Epithelial cell of proximal tubule (primary cell): ENCODE measurements around the gene MARCHF10. TPM values are rescaled to one million over a fixed set of nuclear protein-coding genes. Genes with fewer than 3 reads are reported as not detected.

ENCODE experiments used
- DNase-seq: peaks from one replicate; pipeline ENCODE4 v3.0.0-alpha.2; 2011; ENCODE audit warnings: low read depth
- H3K4me3 ChIP-seq: 2 replicates; pipeline ENCODE4 v1.5.1; 2011; ENCODE audit warnings: low read depth, mild to moderate bottlenecking, low read length
- CTCF ChIP-seq: conservative IDR thresholded peaks from 2 replicates; pipeline ENCODE4 v1.5.1; 2012; ENCODE audit warnings: low read depth, mild to moderate bottlenecking, low read length
- total RNA-seq: library from RNA; depleted of rRNA; stranded (reverse); fragments of >200 nt; gene quantifications from 2 replicates; pipeline ENCODE4 v1.2.3, GENCODE V29; 2015

MARCHF10 gene
- total RNA-seq, 1 donor from 2014 or later, result 4.8 TPM

GRCh38 chr17:62668091-62668804 lies 139.9 kb downstream of the MARCHF10 start:
- no peak for DNase-seq
- no peak for TF ChIP-seq CTCF
- no peak overlapping the region for H3K4me3 ChIP-seq

DNA sequence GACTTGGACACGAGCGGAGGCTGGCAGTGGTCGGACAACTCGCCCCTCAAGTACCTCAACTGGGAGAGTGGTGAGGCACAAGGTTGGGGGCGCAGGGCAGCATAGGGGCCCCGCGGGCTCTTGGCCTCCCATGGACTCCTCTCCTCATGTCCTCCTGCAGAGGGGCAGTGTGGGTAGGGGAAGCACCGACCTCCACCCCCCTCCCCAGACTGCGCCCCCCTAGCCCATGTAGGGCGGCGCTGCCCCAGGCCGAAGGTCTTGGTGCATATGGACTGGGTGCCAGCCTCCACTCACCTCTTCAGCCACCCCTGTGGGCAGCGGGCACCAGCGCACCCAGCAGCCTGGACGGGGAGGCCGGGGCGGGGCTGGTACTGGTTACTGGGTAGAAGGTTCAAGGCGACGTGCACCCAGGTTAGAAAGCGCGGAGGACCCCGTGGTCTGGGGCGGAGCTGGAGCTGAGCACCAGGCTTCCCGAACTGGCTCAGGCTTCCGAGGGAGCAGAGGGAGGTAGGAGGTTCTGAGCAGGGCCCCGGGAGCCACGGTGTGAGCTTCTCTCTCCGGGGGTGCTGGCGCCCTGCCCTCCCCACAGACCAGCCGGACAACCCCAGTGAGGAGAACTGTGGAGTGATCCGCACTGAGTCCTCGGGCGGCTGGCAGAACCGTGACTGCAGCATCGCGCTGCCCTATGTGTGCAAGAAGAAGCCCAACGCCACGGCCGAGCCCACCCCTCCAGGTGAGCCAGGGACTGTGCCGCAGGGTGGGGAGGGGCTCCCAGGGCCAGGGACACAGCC lies 141.1 kb downstream of the MARCHF10 start:
- H3K4me3 ChIP-seq, result no peak overlapping the region
- TF ChIP-seq CTCF, result no peak

DNA sequence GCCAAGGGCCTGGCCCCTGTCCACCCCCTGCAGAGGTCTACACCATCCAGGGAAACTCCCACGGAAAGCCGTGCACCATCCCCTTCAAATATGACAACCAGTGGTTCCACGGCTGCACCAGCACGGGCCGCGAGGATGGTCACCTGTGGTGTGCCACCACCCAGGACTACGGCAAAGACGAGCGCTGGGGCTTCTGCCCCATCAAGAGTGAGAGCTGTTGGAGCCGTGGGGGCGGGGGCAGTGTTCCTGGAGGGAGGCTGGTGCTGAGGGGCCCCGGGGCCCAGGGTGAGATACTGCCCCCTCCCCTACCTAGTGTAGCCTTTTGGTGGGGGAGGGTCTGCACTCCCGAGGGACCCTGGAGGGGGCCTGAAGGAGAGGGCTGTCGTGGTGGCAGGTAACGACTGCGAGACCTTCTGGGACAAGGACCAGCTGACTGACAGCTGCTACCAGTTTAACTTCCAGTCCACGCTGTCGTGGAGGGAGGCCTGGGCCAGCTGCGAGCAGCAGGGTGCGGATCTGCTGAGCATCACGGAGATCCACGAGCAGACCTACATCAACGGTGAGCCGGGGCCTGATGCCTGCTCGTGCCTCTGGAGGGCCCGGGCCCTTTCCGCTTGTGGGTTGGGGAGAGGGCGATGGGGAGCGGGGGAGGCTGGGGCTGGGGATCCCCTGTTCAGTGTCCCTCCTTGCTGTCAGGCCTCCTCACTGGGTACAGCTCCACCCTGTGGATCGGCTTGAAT lies 141.9 kb downstream of the MARCHF10 start:
- TF ChIP-seq CTCF, result no peak
- H3K4me3 ChIP-seq, result no peak overlapping the region
- DNase-seq, result no peak

More for the DNA sequence above, 141.1 kb downstream of the MARCHF10 start:
- DNase-seq, result no peak

DNA sequence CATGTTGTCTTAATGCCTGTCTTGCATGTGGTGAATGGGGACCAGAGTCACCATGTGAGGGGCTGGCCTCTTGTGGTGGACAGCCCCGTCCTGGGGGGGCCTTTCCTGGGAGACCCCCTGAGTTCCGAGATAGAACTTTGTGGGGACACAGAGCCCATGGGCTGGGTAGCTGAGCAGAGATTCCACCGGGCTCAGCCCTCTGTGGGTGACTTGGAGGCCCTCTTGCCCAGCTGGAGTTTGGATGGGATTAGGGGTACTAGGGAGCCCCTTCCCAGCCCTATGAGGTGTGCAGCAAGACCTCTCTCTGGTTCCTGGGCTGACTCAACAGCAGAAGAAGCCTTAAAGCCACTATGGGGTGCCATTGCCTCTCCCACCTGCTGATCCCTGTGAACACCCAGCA lies 142.5 kb downstream of the MARCHF10 start:
- TF ChIP-seq CTCF, result no peak
- DNase-seq, result no peak
- H3K4me3 ChIP-seq, result no peak overlapping the region

GRCh38 chr17:62664336-62665120 lies 143.6 kb downstream of the MARCHF10 start:
- no peak for DNase-seq
- H3K4me3 ChIP-seq, result no peak overlapping the region
- TF ChIP-seq CTCF, result no peak

GRCh38 chr17:62663304-62663703 lies 144.8 kb downstream of the MARCHF10 start:
- H3K4me3 ChIP-seq, result no peak overlapping the region
- no peak for DNase-seq
- no peak for TF ChIP-seq CTCF
